Measurements from ENCODE around the gene BIRC6. TPM values are rescaled to one million over a fixed set of nuclear protein-coding genes. Genes with fewer than 3 reads are reported as not detected.

The BIRC6 gene
- total and polyA plus RNA-seq, 2 of the 4 experiments (the other 2 are of a cell fraction) = 26.5 to 316 TPM

DNA sequence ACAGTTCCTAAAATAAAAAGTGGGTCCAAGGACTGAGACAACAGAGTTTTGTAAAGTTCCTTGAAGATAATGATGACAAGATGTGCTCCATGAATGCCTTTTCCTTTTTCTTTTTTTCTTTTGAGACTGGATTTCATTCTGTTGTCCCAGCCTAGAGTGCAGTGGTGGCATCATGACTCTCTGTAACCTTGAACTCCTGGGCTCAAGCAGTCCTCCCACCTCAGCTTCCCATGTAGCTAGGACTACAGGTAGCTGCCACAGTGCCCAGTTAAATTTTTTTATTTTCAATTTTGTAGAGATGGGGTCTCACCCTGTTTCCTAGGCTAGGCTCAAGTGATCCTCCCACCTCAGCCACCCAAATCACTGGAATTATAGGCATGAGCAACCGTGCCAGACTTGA lies 254.9 kb downstream of the BIRC6 start:
- CTCF ChIA-PET = no interaction called here
- POLR2A ChIA-PET (ENCODE audit: unreplicated experiment) = no interaction called here
- in situ Hi-C loops (cut with MboI; ENCODE audit: low sequenced_read_pairs) = no loop called here

More for the DNA sequence above, 254.9 kb downstream of the BIRC6 start:
- H2AK9ac ChIP-seq (replicated peaks; ENCODE audit: low read depth, low read length, poor library complexity) = no peak overlapping the region
- H2AFZ ChIP-seq (replicated peaks; ENCODE audit: low read length, poor library complexity) = no peak overlapping the region
- H2BK15ac ChIP-seq (ENCODE audit: low read depth, low read length) = no peak overlapping the region
- no peak overlapping the region for H3K4ac ChIP-seq (ENCODE audit: low read depth, low read length)
- no peak for DNase-seq
- no peaks in the 10 kb centered on the region for H3K9me1 ChIP-seq (ENCODE audit: insufficient read depth, low read length)
- H3K36me3 ChIP-seq (ENCODE audit: control insufficient read depth, insufficient read depth, low read length) = peaks cover 42% of the 10 kb centered on the region
- H3K27ac ChIP-seq (ENCODE audit: insufficient read depth, low read length) = no peak overlapping the region
- H3K4me2 ChIP-seq (ENCODE audit: low read depth, low read length) = no peak overlapping the region
- no CpG with 5 or more reads among the region's 1 CpG for WGBS, 2 experiments (ENCODE audit: extremely low coverage in 2 of 2, insufficient read length in 1 of 2)
- H3K9ac ChIP-seq (ENCODE audit: low read depth, low read length) = no peak overlapping the region
- H3K18ac ChIP-seq (ENCODE audit: low read depth, low read length) = no peak overlapping the region
- no peaks in the 10 kb centered on the region for H3K9me3 ChIP-seq (ENCODE audit: control insufficient read depth, insufficient read depth, low read length)
- H3K4me3 ChIP-seq (ENCODE audit: insufficient read depth, low read depth, low read length) = no peak overlapping the region
- peaks cover 5 to 7% of the 10 kb centered on the region in 2 experiments; a peak in 2 of 4 replicates for H3K79me1 ChIP-seq (ENCODE audit: low read depth in 1 of 2, low read length in 2 of 2)
- ATAC-seq (ENCODE audit: low read depth) = no peak
- H4K8ac ChIP-seq (ENCODE audit: low read depth in 2 of 2, low read length in 2 of 2) = no peak overlapping the region
- H4K5ac ChIP-seq (ENCODE audit: low read depth, low read length) = no peak overlapping the region
- H4K91ac ChIP-seq (ENCODE audit: insufficient read depth, low read depth, low read length) = no peak overlapping the region
- no peak overlapping the region for H3K14ac ChIP-seq (replicated peaks; ENCODE audit: low read depth, low read length)
- no peak overlapping the region for H2AK5ac ChIP-seq (ENCODE audit: low read depth, low read length)
- no peaks in the 10 kb centered on the region for H4K20me1 ChIP-seq (ENCODE audit: insufficient read depth, low read length)
- no peaks in the 10 kb centered on the region for H3K27me3 ChIP-seq (ENCODE audit: control insufficient read depth, insufficient read depth, low read length)
- H2BK5ac ChIP-seq (ENCODE audit: low read depth, low read length, poor library complexity, severe bottlenecking) = no peak overlapping the region
- no peaks in the 10 kb centered on the region for H3K4me1 ChIP-seq (ENCODE audit: control insufficient read depth, insufficient read depth, low read length)
- no peak overlapping the region for H3K23ac ChIP-seq (ENCODE audit: low read depth, low read length)
- BruUV-seq (replicated peaks) = no TSS peak
- TF ChIP-seq POLR2A (IDR thresholded peaks at IDR 0.05; ENCODE audit: low read depth, low read length) = no peak
- intact Hi-C loops (cut with micrococcal nuclease) (no loop called here), dilution Hi-C loops (cut with HindIII; ENCODE audit: low sequenced_read_pairs, unreplicated experiment) (no loop called here)
- no peak overlapping the region for H3K56ac ChIP-seq (ENCODE audit: extremely low read depth, insufficient read depth, low read length)
- no peak overlapping the region for H2BK120ac ChIP-seq (ENCODE audit: low read depth, low read length)
- no peak overlapping the region for H2BK20ac ChIP-seq (ENCODE audit: low read depth, low read length)
